Jurkat, Clone E6-1 (cell line): ENCODE measurements around the gene TMEM45B.
"Not testable (repeated sequence)": the region's sequence is repeated elsewhere in the genome, so short reads cannot be mapped to it uniquely, and the experiment has no call there.

ENCODE experiments used
- DNase-seq: peaks from one replicate; pipeline ENCODE4 v3.0.0-alpha.2; 2011; ENCODE audit warnings: low read depth, low spot score
- H3K4me3 ChIP-seq: 2 replicates; pipeline ENCODE4 v1.5.1; 2011; ENCODE audit warnings: mild to moderate bottlenecking, low read length, control low read depth, moderate library complexity

Gene TMEM45B

DNA sequence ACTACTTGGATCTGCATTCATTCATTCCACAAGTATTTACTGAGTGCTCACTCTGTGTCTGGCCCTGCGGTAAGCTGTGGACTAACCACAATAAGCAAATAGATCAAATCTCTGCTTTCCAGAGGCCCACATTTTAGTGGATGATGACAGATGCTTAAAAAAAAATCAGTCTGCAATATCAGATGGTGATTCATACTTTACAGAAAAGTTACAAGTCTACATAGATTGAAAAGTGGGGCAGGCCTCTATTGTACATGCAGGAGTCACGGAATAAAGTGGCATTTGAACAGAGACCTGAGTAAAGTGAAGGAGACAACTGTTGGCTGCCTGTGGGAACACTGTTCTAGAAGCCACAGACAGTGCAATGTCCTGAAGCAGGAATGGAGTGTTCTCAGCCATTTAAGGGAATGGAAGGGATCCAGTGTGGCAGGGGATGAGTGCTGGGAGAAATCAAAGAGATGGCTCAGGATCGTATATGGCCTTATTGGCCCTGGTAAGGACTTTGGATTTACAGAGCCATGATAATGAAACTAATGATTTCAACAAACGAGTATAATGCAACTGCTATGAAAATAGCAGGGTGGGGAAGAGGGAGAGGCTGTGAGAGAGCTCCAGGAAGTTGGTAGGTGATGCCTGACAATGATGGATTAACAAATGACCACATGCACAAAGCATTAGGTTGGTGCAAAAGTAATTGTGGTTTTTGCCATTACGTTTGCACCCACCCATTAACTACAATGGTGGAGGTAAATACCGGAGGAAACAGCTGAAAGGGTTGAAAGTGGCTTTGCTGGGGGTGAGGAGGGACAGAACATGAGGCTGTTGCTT, 31.1 kb downstream of the TMEM45B start:
- peak; percentile 44 for DNase-seq
- no peak overlapping the region for H3K4me3 ChIP-seq

GRCh38 chr11:129847361-129847760, 31.7 kb downstream of the TMEM45B start:
- H3K4me3 ChIP-seq, result not testable (repeated sequence)

GRCh38 chr11:129849447-129850130, 33.9 kb downstream of the TMEM45B start:
- DNase-seq, result no peak
- H3K4me3 ChIP-seq, result no peak overlapping the region

More at GRCh38 chr11:129847361-129847760, 31.7 kb downstream of the TMEM45B start:
- not testable (repeated sequence) for DNase-seq

- H3K4me3 ChIP-seq, result no peak overlapping the region
- DNase-seq, result no peak
Observed at GRCh38 chr11:129852125-129852740, 36.6 kb downstream of the TMEM45B start.

DNA sequence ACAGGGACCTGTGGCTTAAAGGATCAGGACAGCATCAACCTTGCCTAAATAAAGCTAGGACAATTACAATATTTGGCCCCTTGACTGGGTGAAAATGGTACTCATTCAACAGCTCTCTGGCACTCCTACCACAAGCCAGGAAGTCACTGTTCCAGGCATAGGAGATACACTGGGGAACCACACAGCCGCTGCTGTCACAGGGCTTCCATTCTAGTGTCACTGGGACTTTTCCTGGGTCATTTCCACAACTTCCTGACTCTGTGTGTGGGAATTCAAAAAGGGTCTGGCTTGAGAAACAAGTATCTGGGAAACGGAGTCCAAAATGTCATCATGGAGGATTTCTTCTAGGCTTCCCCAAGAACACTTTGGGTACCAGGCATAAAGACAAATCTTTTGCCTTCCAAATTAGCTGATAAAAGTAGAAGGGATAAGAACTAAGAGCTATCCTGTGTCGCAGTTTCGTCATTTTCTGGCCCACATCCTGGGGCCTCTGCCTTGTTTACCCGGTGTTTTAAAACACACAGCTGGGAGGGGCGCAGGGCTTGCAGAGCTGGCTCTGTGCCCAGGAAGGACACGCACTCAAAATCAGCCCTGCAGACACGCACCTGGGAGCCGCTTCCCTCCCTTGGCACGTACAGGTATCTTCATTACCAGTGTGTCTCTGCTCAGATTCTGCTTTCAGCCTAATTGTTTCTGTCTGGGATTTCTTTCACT, 38.0 kb downstream of the TMEM45B start:
- DNase-seq, result peak; percentile 73
- no peak overlapping the region for H3K4me3 ChIP-seq

GRCh38 chr11:129854232-129854805, 38.7 kb downstream of the TMEM45B start:
- no peak for DNase-seq
- no peak overlapping the region for H3K4me3 ChIP-seq

DNA sequence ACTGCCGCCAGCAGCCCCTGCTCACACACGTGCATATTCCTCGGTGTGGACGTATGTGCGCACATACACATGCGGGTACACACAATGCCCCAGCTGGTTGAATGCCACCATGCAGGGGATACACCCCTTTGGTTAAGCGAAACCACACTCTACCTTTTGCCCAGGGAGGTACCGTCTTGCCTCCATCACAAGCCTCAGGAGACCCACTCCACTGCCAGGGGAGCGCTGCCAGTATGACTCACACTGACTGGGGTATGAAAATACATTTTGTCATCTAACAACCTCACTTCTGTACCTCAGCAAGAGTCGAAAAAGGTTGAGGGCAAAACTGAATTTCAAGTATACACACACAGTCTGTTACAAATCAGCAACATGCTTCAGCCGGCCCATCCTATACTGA, 39.4 kb downstream of the TMEM45B start:
- no peak overlapping the region for H3K4me3 ChIP-seq
- DNase-seq, result no peak

GRCh38 chr11:129856036-129856435, 40.4 kb downstream of the TMEM45B start:
- no peak for DNase-seq
- H3K4me3 ChIP-seq, result no peak overlapping the region

DNA sequence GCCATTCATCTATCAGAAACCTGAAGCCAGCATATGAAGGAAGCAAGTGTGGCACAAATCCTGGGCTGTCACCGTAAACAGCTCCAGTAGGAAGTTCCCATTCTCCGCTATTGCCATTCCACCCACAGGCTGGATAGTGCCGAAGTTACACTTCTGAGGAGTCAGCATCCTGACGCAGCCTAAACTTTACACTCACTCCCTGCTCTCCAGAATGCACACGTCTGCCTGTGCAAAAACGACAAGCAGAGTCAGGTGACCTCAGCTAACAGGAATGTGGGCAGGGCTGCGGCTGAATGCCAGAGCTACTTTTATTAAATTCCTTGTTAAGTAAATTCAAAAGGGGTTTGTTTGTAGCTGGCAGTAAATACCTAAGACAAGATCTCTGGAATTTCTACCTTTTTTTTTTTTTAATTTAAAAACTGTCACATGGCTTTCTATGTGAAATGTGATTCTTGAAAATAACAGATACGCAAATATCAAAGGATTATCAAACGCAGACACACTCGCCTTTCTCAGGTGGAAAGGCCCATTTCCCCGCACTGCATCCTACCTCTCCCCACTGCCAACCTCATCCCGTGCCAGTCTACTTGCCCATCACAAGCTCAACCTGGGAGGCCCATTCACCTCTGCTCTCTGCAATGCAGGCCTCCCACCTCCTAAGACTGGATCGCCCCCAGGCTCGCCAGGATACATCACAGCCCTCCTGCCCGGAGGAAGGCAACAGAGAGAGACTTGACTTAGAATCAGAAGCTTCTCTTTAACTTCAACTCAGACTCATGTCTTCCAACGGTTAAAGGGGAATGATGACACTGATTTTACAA, 46.3 kb downstream of the TMEM45B start:
- no peak overlapping the region for H3K4me3 ChIP-seq
- no peak for DNase-seq

DNA sequence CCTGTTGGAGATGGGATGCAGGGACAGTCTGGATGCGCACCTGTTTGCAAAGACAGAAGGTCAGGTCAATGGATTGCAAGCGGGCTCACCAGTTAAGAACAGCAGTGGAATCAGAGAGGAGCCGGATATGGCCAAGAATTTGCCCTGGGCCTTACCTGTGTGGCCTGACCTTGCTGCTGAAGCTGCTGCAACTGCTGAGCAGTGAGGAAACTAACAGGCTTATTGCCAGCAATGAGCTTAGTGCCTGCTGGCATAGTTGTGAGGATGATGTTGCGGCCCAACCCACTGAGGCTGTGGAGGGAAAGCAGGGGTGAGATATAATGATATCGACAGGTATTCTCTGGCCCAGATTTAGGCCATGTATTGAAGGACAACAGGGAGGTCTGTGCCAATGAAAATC, 49.2 kb downstream of the TMEM45B start:
- no peak for DNase-seq
- no peak overlapping the region for H3K4me3 ChIP-seq

- no peak overlapping the region for H3K4me3 ChIP-seq
- DNase-seq, result peak; percentile 60
Observed at GRCh38 chr11:129865701-129866100, 50.1 kb downstream of the TMEM45B start.

- DNase-seq, result no peak
- H3K4me3 ChIP-seq, result no peak overlapping the region
Observed at GRCh38 chr11:129866311-129866710, 50.7 kb downstream of the TMEM45B start.

DNA sequence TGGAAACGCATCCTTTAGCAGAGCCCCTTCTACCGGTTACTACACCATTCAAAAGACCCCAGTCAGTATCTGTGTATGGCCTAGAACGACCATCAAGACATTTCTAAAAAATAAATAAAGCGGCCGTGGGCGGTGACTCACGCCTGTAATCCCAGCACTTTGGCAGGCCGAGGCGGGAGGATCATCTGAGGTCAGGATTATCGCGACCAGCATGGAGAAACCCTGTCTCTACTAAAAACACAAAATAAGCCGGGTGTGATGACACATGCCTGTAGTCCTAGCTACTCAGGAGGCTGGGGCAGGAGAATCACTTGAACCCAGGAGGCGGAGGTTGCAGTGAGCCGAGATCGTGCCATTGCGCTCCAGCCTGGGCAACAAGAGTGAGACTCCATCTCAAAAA, 53.0 kb downstream of the TMEM45B start:
- DNase-seq, H3K4me3 ChIP-seq: not testable (repeated sequence)

DNA sequence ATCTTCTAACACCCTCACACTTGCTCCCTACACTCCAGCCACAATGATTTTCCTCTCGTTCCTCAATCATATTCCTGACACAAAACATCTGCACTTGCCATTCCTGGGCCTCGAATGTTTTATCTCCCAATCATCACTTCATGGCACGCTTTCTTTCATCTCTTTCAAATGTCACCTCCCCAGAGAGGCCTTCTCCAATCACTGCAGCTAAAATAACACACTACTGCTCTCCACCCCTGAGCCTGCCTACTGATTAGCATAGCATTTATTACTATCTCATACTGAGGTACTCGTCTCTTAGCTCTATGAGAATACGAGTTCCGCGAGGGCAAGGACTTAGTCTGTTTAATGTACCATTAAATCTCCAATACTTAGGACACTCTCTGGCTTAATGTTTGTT, 56.3 kb downstream of the TMEM45B start:
- no peak for DNase-seq

DNA sequence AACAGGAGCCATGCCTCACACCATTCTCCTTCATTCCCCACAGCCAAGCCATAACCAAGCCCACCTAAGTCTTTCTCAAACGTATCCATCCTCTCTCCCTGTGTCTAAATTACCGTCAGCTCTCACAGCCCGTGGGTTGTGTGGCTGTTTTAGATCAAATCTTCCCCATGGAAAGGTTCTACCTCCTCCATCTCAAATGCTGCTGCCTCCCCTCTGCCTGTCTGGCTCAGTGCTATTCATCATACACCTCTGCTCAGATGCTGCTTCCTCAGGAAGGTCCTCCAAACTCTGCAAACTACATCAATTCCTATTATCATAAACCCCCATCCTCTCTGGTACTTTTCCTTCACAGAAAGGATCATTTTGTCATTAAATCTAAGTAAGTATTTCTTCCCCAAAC, 64.7 kb downstream of the TMEM45B start:
- no peak for DNase-seq

More for the DNA sequence above, 56.3 kb downstream of the TMEM45B start:
- no peak overlapping the region for H3K4me3 ChIP-seq

DNA sequence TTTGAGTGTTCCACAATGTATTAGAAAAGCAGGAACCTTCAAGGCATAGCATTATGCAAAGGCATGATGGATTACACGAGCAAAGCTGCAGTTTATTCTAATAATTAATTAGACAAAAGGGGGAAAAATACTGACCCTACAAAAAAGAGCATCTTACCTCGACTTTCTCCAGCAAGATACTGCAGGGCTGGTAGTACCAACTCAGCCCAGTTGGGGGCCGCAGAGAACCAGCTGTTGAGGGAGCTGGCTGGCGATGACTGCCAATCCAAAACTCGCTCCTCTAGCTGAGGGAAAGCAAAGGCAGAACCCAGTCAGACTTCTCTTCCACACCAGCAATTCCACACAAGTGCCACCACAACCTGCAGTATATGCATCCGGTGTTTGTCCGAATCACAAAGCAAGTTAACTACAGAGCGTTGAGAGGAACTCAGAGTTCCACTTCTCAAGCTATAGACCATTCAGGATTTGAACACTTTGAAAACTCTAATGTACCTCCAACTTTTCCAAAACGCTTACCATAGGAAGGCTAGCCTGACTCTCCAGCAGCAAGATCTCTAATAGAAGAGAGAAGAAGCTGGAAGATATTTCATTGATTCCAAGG, 66.0 kb downstream of the TMEM45B start:
- no peak overlapping the region for H3K4me3 ChIP-seq
- peak; percentile 35 for DNase-seq

More for the DNA sequence above, 64.7 kb downstream of the TMEM45B start:
- no peak overlapping the region for H3K4me3 ChIP-seq

DNA sequence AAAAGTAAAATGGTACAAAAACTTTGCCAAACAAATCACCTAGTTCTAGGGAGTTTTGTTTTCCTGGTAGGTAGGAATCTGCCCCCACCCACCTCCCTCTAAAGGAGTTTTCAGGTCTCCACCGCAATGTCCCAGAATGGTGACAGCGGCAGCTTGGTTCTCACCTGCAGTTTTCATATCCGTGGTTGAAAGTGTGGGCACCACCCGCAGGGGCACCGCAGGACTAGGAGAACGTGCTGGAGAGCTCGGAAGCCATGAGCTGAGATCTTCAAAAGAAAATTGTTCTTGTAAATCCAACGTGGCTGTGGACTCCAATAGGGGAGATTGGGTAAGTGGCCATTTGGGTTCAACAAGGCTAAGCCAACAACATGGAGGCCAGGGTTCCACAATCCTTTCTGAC, 68.9 kb downstream of the TMEM45B start:
- DNase-seq, result no peak
- no peak overlapping the region for H3K4me3 ChIP-seq

GRCh38 chr11:129885381-129885780, 69.7 kb downstream of the TMEM45B start:
- no peak overlapping the region for H3K4me3 ChIP-seq
- DNase-seq, result no peak
